NCI-H226 (cell line): ENCODE data around the gene COL25A1.

ENCODE experiments used
- DNase-seq: peaks from one replicate; pipeline ENCODE4 v3.0.0-alpha.2; 2015

Gene COL25A1

GRCh38 chr4:109302361-109303139 lies at the start of gene COL25A1:
TSS of gene COL25A1 (minus strand) at chr4:109302658.
- DNase-seq: peak; percentile 63

GRCh38 chr4:109350121-109350520 lies 47.7 kb upstream of the COL25A1 start:
- no peak for DNase-seq

GRCh38 chr4:109334129-109335105 lies 32.0 kb upstream of the COL25A1 start:
- no peak for DNase-seq

GRCh38 chr4:109332926-109333464 lies 30.5 kb upstream of the COL25A1 start:
- no peak for DNase-seq

GRCh38 chr4:109327641-109328040 lies 25.2 kb upstream of the COL25A1 start:
- DNase-seq: no peak

- no peak for DNase-seq
Measured at GRCh38 chr4:109325698-109326097, 23.2 kb upstream of the COL25A1 start.

GRCh38 chr4:109323348-109323747 lies 20.9 kb upstream of the COL25A1 start:
- DNase-seq: no peak

- DNase-seq: no peak
Measured at GRCh38 chr4:109321232-109321631, 18.8 kb upstream of the COL25A1 start.

- no peak for DNase-seq
Measured at GRCh38 chr4:109319684-109320083, 17.2 kb upstream of the COL25A1 start.

- no peak for DNase-seq
Measured at GRCh38 chr4:109319156-109319555, 16.7 kb upstream of the COL25A1 start.

- no peak for DNase-seq
Measured at GRCh38 chr4:109315818-109316217, 13.4 kb upstream of the COL25A1 start.

- DNase-seq: no peak
Measured at GRCh38 chr4:109315341-109315740, 12.9 kb upstream of the COL25A1 start.

GRCh38 chr4:109313168-109314133 lies 11.0 kb upstream of the COL25A1 start:
- DNase-seq: no peak

- DNase-seq: peak; percentile 77
Measured at GRCh38 chr4:109303140-109303496, 660 bp upstream of the COL25A1 start.

- no peak for DNase-seq
Measured at GRCh38 chr4:109301651-109302360, 652 bp downstream of the COL25A1 start.

GRCh38 chr4:109298279-109299010 lies 4.0 kb downstream of the COL25A1 start:
- no peak for DNase-seq

- DNase-seq: peak; percentile 36
Measured at GRCh38 chr4:109296527-109296926, 5.9 kb downstream of the COL25A1 start.

GRCh38 chr4:109295081-109295480 lies 7.4 kb downstream of the COL25A1 start:
- DNase-seq: no peak

GRCh38 chr4:109294468-109295020 lies 7.9 kb downstream of the COL25A1 start:
- DNase-seq: peak; percentile 16

- DNase-seq: no peak
Measured at GRCh38 chr4:109294006-109294405, 8.5 kb downstream of the COL25A1 start.
